Transverse colon (tissue), 4 donors: ENCODE data around the gene UBLCP1. TPM values are rescaled to one million over a fixed set of nuclear protein-coding genes. Genes with fewer than 3 reads are reported as not detected.
"Not testable (repeated sequence)": the region's sequence is repeated elsewhere in the genome, so short reads cannot be mapped to it uniquely, and the experiment has no call there.

Source experiments
- DNase-seq: peaks from one replicate; pipeline ENCODE4 v3.0.0-alpha.2; 2019
- H3K27ac ChIP-seq, 4 donors: fragments of 200-600 bp; sonication (generic); 2 replicates each; pipeline ENCODE4 v1.5.1; 2016 to 2018; ENCODE audit warnings: inconsistent platforms in 4 of 4
- H3K27me3 ChIP-seq: fragments of 200-600 bp; sonication (generic); 2 replicates; pipeline ENCODE4 v1.5.1; 2017; ENCODE audit warnings: inconsistent platforms
- H3K36me3 ChIP-seq, 4 donors: fragments of 200-600 bp; sonication (generic); 2 replicates each; pipeline ENCODE4 v1.5.1; 2017 to 2019; ENCODE audit warnings: inconsistent platforms in 4 of 4
- H3K4me1 ChIP-seq, 4 donors: fragments of 200-600 bp; sonication (generic); 2 replicates each; pipeline ENCODE4 v1.5.1; 2017 to 2020; ENCODE audit warnings: inconsistent platforms in 4 of 4
- H3K4me3 ChIP-seq, 4 donors: fragments of 200-600 bp; sonication (generic); 1 replicate in 1 of 4; 2 replicates in 3 of 4; pipeline versions ENCODE4 v1.5.1 to v1.6.1; 2017 to 2019; ENCODE audit warnings: inconsistent platforms in 4 of 4
- H3K9me3 ChIP-seq, 2 donors: fragments of 200-600 bp; sonication (generic); 2 replicates each; pipeline ENCODE4 v1.5.1; 2017 to 2019; ENCODE audit warnings: inconsistent platforms in 2 of 2
- CTCF ChIP-seq, 5 experiments: fragments of 200-600 bp in 3 of 5; fragments of 450-650 bp in 2 of 5; sonication (generic) in 3 of 5; IDR thresholded peaks; 1 replicate in 2 of 5; 2 replicates in 3 of 5; pipeline ENCODE4 v1.5.1; 2016 to 2017; ENCODE audit warnings: antibody characterized with exemption in 5 of 5, inconsistent platforms in 3 of 5, mild to moderate bottlenecking in 2 of 5, moderate library complexity in 1 of 5
- EP300 ChIP-seq: sonication (generic); formaldehyde crosslinking; IDR thresholded peaks from one replicate; pipeline ENCODE4 v1.6.1; 2017; ENCODE audit warnings: antibody characterized with exemption, low read depth
- POLR2A ChIP-seq: fragments of 450-650 bp; IDR thresholded peaks from one replicate; pipeline ENCODE4 v1.6.1; 2016; ENCODE audit warnings: antibody characterized with exemption, mild to moderate bottlenecking, moderate library complexity
- POLR2AphosphoS5 ChIP-seq, 3 donors: sonication (generic); formaldehyde crosslinking; IDR thresholded peaks; one replicate each; pipeline ENCODE4 v1.6.1; 2016; ENCODE audit warnings: antibody characterized with exemption in 3 of 3
- WGBS, 2 donors: methylation state at CpG; one replicate each; pipeline ENCODE4 v1.1.5; 2018; ENCODE audit warnings: low coverage in 1 of 2; 5-methylcytosine and 5-hydroxymethylcytosine counted together
- in situ Hi-C, 4 donors: fragments of 200-750 bp; cut with MboI; loops; one replicate each; pipeline versions ENCODE4 v1.15.0 to v1.15.1; 2017; ENCODE audit warnings: low sequenced_read_pairs in 3 of 4, low pct_ligation_motif_present in 1 of 4, low pct_unique_long_range_greater_than_20kb in 1 of 4
- intact Hi-C: fragments of 100-400 bp; cut with DNase I; formaldehyde crosslinking; loops from one replicate; pipeline ENCODE4 v1.15.1; 2023; ENCODE audit warnings: low total_unique reads
- total RNA-seq, 4 donors: library from RNA; depleted of rRNA; stranded (reverse); fragments of >200 nt; gene quantifications; one replicate each; pipeline ENCODE4 v1.1.0, GENCODE V29; 2016

Gene UBLCP1
- total RNA-seq, 4 donors from 2014 or later, result 2.2 to 15.2 (median 8.8) TPM

- in situ Hi-C loops, result no loop called here
- H3K27ac ChIP-seq, result no peak overlapping the region
- H3K9me3 ChIP-seq, result no peaks in the 10 kb centered on the region
- no peak for DNase-seq
- TF ChIP-seq EP300, result no peak
- no peak for TF ChIP-seq POLR2A
- TF ChIP-seq POLR2AphosphoS5 (IDR thresholded peaks at IDR 0.05), result no peak
- TF ChIP-seq CTCF (IDR thresholded peaks at IDR 0.05), result no peak
- H3K27me3 ChIP-seq, result no peaks in the 10 kb centered on the region
- H3K4me1 ChIP-seq, result peaks cover 0 to under 1% (median 0%) of the 10 kb centered on the region in 4 donors
- no peaks in the 10 kb centered on the region for H3K36me3 ChIP-seq
- no peak overlapping the region for H3K4me3 ChIP-seq
- intact Hi-C loops, result no loop called here
- WGBS, 2 donors, result 58 to 87% methylated on average over 2 to 3 of the region's 3 CpGs
These were observed 39.6 kb upstream of the UBLCP1 start for GRCh38 chr5:159223469-159223868.

- in situ Hi-C loops (no loop called here), intact Hi-C loops (no loop called here)
- Histone ChIP-seq H3K4me3 (no peak overlapping the region), H3K9me3 (no peaks in the 10 kb centered on the region), H3K4me1 (no peaks in the 10 kb centered on the region), H3K27me3 (no peaks in the 10 kb centered on the region), H3K27ac (no peak overlapping the region), H3K36me3 (no peaks in the 10 kb centered on the region)
- DNase-seq, result no peak
- WGBS, 2 donors, result 80 to 89% methylated on average over 2 of the region's 2 CpGs
- TF ChIP-seq POLR2AphosphoS5 (IDR thresholded peaks at IDR 0.05) (no peak), CTCF (IDR thresholded peaks at IDR 0.05) (no peak), POLR2A (no peak), EP300 (no peak)
These were observed 38.6 kb upstream of the UBLCP1 start for GRCh38 chr5:159224471-159224870.

- DNase-seq, result no peak
- no peaks in the 10 kb centered on the region for H3K9me3 ChIP-seq
- no peaks in the 10 kb centered on the region for H3K27me3 ChIP-seq
- no peaks in the 10 kb centered on the region for H3K36me3 ChIP-seq
- in situ Hi-C loops (no loop called here), intact Hi-C loops (no loop called here)
- no peak overlapping the region for H3K27ac ChIP-seq
- TF ChIP-seq POLR2AphosphoS5 (IDR thresholded peaks at IDR 0.05) (no peak), CTCF (IDR thresholded peaks at IDR 0.05) (no peak), POLR2A (no peak), EP300 (no peak)
- H3K4me3 ChIP-seq, result no peak overlapping the region
- no peaks in the 10 kb centered on the region for H3K4me1 ChIP-seq
These were observed 36.6 kb upstream of the UBLCP1 start for GRCh38 chr5:159226451-159226850.

GRCh38 chr5:159227452-159227851 is 35.6 kb upstream of the UBLCP1 start:
- no peak overlapping the region for H3K27ac ChIP-seq
- in situ Hi-C loops, result no loop called here
- 74 to 75% methylated on average over 1 to 3 of the region's 3 CpGs for WGBS, 2 donors

GRCh38 chr5:159228097-159228496 is 35.0 kb upstream of the UBLCP1 start:
- WGBS, 2 donors, result 70% methylated on average over 5 of the region's 5 CpGs; no CpG with 5 or more reads in 1 of the 2 donors
- H3K4me3 ChIP-seq, intact Hi-C loops, DNase-seq, H3K4me1 ChIP-seq, H3K27ac ChIP-seq, in situ Hi-C loops, H3K36me3 ChIP-seq, H3K9me3 ChIP-seq, H3K27me3 ChIP-seq: not testable (repeated sequence)

More at GRCh38 chr5:159227452-159227851, 35.6 kb upstream of the UBLCP1 start:
- Histone ChIP-seq H3K4me3 (no peak overlapping the region), H3K9me3 (no peaks in the 10 kb centered on the region), H3K27me3 (no peaks in the 10 kb centered on the region), H3K36me3 (no peaks in the 10 kb centered on the region), H3K4me1 (no peaks in the 10 kb centered on the region)
- intact Hi-C loops, result no loop called here
- TF ChIP-seq POLR2AphosphoS5 (IDR thresholded peaks at IDR 0.05) (no peak), POLR2A (no peak), CTCF (IDR thresholded peaks at IDR 0.05) (no peak), EP300 (no peak)
- DNase-seq, result no peak
